ENCODE data around the gene SH2D3A. TPM values are rescaled to one million over a fixed set of nuclear protein-coding genes. Genes with fewer than 3 reads are reported as not detected.

SH2D3A gene
- total and polyA plus RNA-seq, 10 donors, result 7.5 to 17.1 (median 10.2) TPM

DNA sequence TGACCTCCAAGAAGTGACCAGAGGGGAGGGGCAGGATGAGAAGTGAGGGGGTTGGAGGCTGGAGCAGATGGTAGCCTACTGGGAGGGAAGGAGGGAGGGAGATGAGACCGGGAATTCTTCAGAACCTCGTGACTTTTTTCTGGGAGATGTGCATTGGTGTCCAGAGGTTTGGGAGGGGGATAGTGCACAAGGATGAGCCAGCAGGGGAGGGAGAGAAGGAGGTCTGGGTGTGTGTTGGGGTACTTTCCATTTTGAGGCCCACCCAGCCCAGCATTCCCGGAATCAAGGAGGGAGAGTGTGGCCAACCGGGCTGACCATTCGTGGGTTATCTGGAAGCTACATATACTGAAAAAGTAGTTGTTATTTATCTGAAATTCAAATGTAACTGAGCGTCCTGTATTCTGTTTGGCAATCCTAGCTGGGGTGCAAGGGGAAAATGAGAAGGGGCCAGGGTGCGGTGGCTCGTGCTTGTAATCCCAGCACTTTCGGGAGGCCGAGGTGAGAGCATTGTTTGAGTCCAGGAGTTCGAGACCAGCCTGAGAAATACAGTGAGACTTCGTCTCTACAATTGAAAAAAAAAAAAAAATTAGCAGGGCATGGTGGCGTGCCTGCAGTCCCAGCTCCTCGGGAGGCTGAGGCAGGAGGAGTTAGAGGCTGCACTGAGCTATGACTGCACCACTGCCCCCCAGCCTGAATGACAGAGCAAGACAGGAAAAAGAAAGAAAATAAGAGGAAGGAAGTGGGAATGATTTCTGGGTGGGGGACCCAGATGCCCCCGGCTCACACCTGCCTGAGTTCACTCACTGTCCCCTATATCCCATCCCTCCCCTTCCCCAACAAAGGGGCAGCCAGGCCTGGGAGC lies 42.4 kb downstream of the SH2D3A start:
- Histone ChIP-seq H3K4me1 (peaks cover 8 to 87% (median 57%) of the 10 kb centered on the region in 6 donors), H3K4me3 (no peak overlapping the region), H3K9me3 (no peaks in the 10 kb centered on the region), H3K36me3 (peaks cover 0 to 5% (median under 1%) of the 10 kb centered on the region in 6 donors), H3K27me3 (replicated peaks in 1 of 7) (no peaks in the 10 kb centered on the region), H3K27ac (no peak overlapping the region)
- 76 to 83% (median 80%) methylated on average over 15 of the region's 15 CpGs for WGBS, 5 donors
- DNase-seq, result no peak
- intact Hi-C loops (cut with DNase I; ENCODE audit: low total_unique reads), result loop anchor here (10.0 kb wide), 1 partner anchor 80 kb away; no protein-coding TSS in a partner anchor
- TF ChIP-seq POLR2A (IDR thresholded peaks at IDR 0.05), result no peak
- TF ChIP-seq, protein P1, sequence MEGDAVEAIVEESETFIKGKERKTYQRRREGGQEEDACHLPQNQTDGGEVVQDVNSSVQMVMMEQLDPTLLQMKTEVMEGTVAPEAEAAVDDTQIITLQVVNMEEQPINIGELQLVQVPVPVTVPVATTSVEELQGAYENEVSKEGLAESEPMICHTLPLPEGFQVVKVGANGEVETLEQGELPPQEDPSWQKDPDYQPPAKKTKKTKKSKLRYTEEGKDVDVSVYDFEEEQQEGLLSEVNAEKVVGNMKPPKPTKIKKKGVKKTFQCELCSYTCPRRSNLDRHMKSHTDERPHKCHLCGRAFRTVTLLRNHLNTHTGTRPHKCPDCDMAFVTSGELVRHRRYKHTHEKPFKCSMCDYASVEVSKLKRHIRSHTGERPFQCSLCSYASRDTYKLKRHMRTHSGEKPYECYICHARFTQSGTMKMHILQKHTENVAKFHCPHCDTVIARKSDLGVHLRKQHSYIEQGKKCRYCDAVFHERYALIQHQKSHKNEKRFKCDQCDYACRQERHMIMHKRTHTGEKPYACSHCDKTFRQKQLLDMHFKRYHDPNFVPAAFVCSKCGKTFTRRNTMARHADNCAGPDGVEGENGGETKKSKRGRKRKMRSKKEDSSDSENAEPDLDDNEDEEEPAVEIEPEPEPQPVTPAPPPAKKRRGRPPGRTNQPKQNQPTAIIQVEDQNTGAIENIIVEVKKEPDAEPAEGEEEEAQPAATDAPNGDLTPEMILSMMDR (IDR thresholded peaks at IDR 0.05 in 8 of 11, conservative IDR thresholded peaks at IDR 0.05 in 3 of 11), result no peak
- TF ChIP-seq POLR2AphosphoS5 (IDR thresholded peaks at IDR 0.05), result no peak

DNA sequence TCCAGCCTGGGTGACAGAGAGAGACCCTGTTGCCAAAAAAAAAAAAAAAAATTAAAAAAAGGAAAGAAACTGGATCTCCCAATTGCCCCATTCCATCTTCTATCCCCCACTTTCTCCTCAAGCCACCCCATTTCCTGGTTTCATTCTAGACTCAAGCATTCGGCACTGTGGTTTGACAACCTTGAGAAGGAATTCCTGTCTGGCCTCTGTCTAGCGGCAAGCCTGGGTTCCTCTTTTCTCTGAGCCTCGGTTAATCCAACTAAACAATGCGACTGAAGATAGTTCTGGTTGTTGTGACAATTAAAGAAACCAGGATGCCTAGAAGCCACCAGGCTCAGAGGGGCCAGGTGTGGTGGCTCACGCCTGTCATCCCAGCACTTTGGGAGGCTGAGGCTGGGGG lies 43.5 kb downstream of the SH2D3A start:
- Histone ChIP-seq H3K36me3 (no peaks in the 10 kb centered on the region), H3K27me3 (replicated peaks in 1 of 7) (no peaks in the 10 kb centered on the region), H3K4me1 (peaks cover 6 to 77% (median 54%) of the 10 kb centered on the region in 6 donors), H3K27ac (peak overlapping the region in 3 of 8 donors; percentile 2 to 15 (median 4)), H3K4me3 (no peak overlapping the region), H3K9me3 (no peaks in the 10 kb centered on the region)
- intact Hi-C loops (cut with DNase I; ENCODE audit: low total_unique reads), result loop anchor here (10.0 kb wide), 1 partner anchor 79 kb away; no protein-coding TSS in a partner anchor
- WGBS, 5 donors, result 21 to 38% (median 32%) methylated on average over 5 of the region's 5 CpGs
- DNase-seq, result no peak
- no peak for TF ChIP-seq POLR2AphosphoS5 (IDR thresholded peaks at IDR 0.05)
- no peak for TF ChIP-seq POLR2A (IDR thresholded peaks at IDR 0.05)
- TF ChIP-seq, protein P1 (IDR thresholded peaks at IDR 0.05 in 8 of 11, conservative IDR thresholded peaks at IDR 0.05 in 3 of 11), result no peak

DNA sequence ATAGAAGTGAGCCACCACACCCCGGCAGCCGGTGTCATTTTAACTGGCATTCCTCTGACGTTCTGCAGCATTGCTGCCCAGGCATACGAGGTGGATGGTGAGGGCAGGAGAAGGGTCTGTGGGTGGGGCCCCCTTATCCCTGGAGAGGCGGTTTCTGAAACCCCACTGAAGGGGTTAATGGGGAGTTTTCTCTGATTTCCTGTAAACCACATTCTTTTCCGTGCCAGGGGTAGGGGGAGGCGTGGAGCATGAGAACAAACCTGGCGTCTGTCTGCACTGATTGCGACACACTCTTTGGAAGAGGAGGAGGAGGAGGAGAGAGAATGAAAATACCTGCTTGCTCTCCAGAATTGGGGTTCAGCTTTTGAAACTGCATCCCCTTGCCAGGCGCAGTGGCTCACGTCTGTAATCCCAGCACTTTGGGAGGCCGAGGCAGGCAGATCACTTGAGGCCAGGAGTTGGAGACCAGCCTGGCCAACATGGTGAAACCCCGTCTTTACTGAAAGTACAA lies 44.1 kb downstream of the SH2D3A start:
- H3K4me3 ChIP-seq, result no peak overlapping the region
- 28 to 42% (median 33%) methylated on average over 13 of the region's 13 CpGs for WGBS, 5 donors
- H3K36me3 ChIP-seq, result no peaks in the 10 kb centered on the region
- DNase-seq, result no peak
- H3K27ac ChIP-seq, result peak overlapping the region in 3 of 8 donors; percentile 2 to 15 (median 4)
- H3K9me3 ChIP-seq, result no peaks in the 10 kb centered on the region
- H3K27me3 ChIP-seq (replicated peaks in 1 of 7), result no peaks in the 10 kb centered on the region
- no peak for TF ChIP-seq POLR2A (IDR thresholded peaks at IDR 0.05)
- TF ChIP-seq, protein P1 (IDR thresholded peaks at IDR 0.05 in 8 of 11, conservative IDR thresholded peaks at IDR 0.05 in 3 of 11), result no peak
- TF ChIP-seq POLR2AphosphoS5 (IDR thresholded peaks at IDR 0.05), result no peak
- H3K4me1 ChIP-seq, result peaks cover 3 to 71% (median 48%) of the 10 kb centered on the region in 6 donors
- intact Hi-C loops (cut with DNase I; ENCODE audit: low total_unique reads), result loop anchor here (10.0 kb wide), 1 partner anchor 78 kb away; no protein-coding TSS in a partner anchor

DNA sequence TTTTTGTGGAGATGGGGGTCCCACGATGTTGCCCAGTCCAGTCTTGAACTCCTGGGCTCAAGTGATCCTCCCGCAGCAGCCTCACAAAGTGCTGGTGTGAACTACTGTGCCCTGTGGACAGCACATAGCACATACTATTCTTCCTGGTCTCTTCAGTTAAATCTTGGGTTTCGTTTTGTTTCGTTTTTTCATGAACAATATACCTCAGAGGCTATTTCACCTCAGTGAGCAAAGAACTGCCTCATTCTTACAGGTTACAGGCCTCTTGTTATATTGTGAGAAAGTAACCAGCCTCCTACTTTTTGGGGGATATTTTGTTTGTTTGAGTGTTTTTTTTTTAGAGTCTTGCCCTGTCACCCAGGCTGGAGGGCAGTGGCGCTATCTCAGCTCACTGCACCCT lies 45.5 kb downstream of the SH2D3A start:
- DNase-seq, result no peak
- Histone ChIP-seq H3K9me3 (no peaks in the 10 kb centered on the region), H3K4me3 (no peak overlapping the region), H3K4me1 (peaks cover 3 to 59% (median 43%) of the 10 kb centered on the region in 6 donors), H3K27me3 (replicated peaks in 1 of 7) (peaks cover 0 to 5% (median 0%) of the 10 kb centered on the region in 7 donors), H3K36me3 (no peaks in the 10 kb centered on the region), H3K27ac (peak overlapping the region in 6 of 8 donors; percentile 25 to 75 (median 52))
- intact Hi-C loops (cut with DNase I; ENCODE audit: low total_unique reads), result loop anchor here (10.0 kb wide), 1 partner anchor 77 kb away; no protein-coding TSS in a partner anchor
- TF ChIP-seq, protein P1 (IDR thresholded peaks at IDR 0.05 in 8 of 11, conservative IDR thresholded peaks at IDR 0.05 in 3 of 11), result no peak
- TF ChIP-seq POLR2A (IDR thresholded peaks at IDR 0.05) (no peak), POLR2AphosphoS5 (IDR thresholded peaks at IDR 0.05) (no peak)
- 43 to 71% (median 51%) methylated on average over 5 of the region's 5 CpGs for WGBS, 5 donors

Data from spleen (tissue), 11 donors.